ENCODE results near the gene SLCO3A1.
"Not testable (repeated sequence)": the region's sequence is repeated elsewhere in the genome, so short reads cannot be mapped to it uniquely, and the experiment has no call there.

The SLCO3A1 gene

DNA sequence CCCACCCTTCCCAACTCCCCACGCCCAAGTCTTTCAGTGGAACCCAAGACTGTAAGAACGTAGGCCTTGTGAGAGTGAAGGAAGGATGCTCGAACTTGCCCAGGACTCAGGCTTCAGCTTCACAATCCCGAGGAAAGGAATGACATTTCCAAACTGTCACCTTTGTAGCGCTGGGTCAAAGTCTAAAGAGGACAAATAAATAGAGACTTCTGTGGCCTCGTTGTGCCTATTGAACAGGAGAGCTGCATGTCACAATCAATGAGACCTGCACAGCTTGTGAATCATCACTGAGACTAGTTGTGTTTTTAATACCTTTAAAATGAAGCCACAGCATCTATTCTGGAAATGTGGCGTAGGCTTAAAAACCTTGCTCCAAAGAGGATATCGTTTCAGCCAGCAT is 317.4 kb downstream of the SLCO3A1 start:
- DNase-seq = no peak

- DNase-seq = no peak
Observed at GRCh38 chr15:92178911-92179310, 325.4 kb downstream of the SLCO3A1 start.

DNA sequence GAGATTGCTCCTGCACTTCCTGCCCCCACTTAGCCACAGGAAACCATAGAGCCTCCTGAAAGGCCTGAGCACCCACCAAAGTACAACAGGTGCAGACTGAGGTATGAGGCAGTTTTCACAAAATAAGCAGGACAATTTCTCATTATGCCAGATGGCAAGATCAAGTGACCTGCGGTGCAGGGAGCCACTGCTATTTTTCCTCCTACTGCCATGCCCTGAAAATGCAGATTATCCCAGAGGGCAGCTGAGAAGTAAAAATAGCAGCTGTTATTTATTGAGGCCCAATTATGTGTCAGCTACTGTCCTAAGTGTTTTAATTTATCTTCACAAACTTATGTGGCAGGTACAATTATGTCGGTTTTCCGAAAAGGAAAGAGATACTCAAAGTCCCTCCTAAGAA is 330.6 kb downstream of the SLCO3A1 start:
- DNase-seq = no peak

GRCh38 chr15:92184679-92185230 is 331.2 kb downstream of the SLCO3A1 start:
- DNase-seq = no peak

DNA sequence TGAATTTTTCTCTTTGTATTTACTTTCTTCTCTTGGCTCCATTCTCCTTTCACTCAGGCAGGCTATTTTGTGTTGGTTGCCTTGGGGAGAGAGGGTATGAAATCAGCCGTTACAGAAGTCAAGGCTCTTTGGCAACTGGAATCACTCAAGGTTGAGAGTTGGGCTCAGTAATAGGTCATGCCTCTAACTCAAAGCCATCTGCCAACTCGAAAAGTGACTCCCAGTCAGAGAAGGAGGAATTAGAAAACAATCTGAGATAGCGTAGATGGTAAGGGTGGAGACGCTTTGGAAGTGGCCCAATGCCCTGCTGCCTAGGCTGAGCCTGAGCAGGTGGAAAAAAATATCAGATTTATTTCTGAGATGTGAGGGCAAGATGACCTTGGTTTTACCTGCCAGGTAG is 334.5 kb downstream of the SLCO3A1 start:
- DNase-seq = no peak

GRCh38 chr15:92189166-92189565 is 335.7 kb downstream of the SLCO3A1 start:
- DNase-seq = no peak

DNA sequence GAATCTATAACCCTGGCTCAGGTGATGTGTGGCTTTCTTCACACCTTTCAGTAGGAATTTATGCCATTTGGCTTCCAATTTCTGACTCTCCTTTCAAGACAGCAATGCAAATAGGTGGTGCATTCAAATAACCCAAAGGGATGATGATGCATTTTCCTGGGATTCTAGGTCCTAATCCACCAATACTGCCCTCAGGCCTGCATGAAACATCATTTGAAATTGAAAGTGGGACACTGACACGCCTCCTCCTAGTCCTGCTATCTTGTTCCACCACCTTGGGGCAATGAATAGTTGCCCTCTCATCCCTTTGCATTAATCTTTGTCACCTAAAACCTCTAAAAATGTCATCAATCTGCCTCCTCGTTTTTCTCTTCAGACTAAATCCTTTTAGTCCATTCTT is 341.7 kb downstream of the SLCO3A1 start:
- DNase-seq = no peak

- no peak for DNase-seq
Observed at GRCh38 chr15:92196342-92196741, 342.8 kb downstream of the SLCO3A1 start.

DNA sequence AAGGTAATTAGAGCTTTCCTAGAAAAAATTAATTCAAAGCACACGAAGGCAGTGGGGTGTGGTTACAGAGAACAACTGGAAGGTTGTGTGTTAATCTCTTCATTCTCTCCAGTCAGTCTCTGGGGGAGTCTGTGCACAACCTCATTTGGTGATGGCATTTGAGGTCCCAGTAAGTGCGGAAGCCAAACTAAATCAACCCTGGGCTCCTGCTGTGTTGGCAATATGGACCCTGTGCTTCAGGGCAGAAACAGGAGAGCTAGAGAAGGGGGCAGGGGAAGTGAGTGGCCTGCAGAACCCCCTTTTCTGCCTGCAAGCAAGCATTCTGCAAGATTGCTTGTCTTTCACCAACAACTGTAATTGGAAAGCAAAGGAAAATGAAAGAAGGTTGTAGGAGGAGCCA is 344.2 kb downstream of the SLCO3A1 start:
- DNase-seq = no peak

GRCh38 chr15:92200891-92201290 is 347.4 kb downstream of the SLCO3A1 start:
- no peak for DNase-seq

- DNase-seq = no peak
Observed at GRCh38 chr15:92205255-92205739, 351.8 kb downstream of the SLCO3A1 start.

DNA sequence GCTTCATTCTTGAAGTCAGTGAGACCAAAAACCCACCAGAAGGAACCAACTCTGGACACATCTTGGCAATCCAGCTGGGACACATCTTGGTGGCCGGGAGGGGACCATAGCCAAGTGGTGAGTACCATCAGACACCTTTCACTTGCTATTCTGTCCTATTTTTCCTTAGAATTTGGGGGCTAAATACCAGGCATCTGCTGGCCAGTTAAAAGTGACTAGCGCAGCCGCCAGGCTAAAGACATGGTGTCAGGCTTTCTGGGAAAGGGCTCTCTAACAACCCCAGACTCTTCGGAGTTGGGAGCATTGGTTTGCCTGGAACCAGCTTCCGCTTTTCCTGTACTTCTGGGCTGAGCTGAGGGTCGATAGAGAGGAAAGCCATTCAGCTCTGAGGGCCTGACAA is 354.1 kb downstream of the SLCO3A1 start:
- not testable (repeated sequence) for DNase-seq

Data from stimulated activated naive CD4-positive, alpha-beta T cell treated with Interleukin-2 at 50 U/mL for 16 hours (primary cell).